Measurements from ENCODE around the gene LYSET.

DNA sequence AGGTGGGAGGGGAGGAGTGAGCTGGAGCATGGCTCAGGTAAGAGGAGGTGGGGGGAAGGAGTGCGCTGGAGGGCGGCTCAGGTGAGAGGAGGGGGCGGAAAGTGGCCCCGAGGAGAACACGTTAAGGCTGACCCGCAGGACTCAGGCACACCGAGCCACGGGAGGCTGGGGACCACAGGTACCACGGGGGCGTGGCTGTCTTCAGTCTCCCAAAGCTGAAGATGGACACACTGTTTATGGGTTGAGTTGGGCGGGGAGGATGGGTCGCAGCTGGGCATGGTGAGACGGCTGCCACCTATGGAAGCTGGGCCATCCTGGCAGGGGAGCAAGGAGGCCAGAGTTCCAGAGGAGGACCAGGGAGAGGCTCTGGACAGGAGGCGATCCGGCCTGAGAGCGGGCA lies 45.4 kb downstream of the LYSET start:
- TF ChIP-seq, protein P1, sequence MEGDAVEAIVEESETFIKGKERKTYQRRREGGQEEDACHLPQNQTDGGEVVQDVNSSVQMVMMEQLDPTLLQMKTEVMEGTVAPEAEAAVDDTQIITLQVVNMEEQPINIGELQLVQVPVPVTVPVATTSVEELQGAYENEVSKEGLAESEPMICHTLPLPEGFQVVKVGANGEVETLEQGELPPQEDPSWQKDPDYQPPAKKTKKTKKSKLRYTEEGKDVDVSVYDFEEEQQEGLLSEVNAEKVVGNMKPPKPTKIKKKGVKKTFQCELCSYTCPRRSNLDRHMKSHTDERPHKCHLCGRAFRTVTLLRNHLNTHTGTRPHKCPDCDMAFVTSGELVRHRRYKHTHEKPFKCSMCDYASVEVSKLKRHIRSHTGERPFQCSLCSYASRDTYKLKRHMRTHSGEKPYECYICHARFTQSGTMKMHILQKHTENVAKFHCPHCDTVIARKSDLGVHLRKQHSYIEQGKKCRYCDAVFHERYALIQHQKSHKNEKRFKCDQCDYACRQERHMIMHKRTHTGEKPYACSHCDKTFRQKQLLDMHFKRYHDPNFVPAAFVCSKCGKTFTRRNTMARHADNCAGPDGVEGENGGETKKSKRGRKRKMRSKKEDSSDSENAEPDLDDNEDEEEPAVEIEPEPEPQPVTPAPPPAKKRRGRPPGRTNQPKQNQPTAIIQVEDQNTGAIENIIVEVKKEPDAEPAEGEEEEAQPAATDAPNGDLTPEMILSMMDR (IDR thresholded peaks at IDR 0.05) = no peak
- no peak for TF ChIP-seq ZFX (IDR thresholded peaks at IDR 0.05; ENCODE audit: borderline replicate concordance)

All from 22Rv1 (cell line).